Lower leg skin (tissue), 3 donors: Measurements from ENCODE around the gene FBXO11.

Experiments used
- POLR2A ChIP-seq, 2 donors: fragments of 450-650 bp; IDR thresholded peaks; one replicate each; pipeline ENCODE4 v1.6.1; 2016 to 2017; ENCODE audit warnings: antibody characterized with exemption in 2 of 2, mild to moderate bottlenecking in 1 of 2, moderate library complexity in 1 of 2
- TF ChIP-seq, protein P1 (sequence below), 3 donors: fragments of 450-650 bp; IDR thresholded peaks; one replicate each; pipeline ENCODE4 v1.5.1; 2016; ENCODE audit warnings: antibody characterized with exemption in 3 of 3, mild to moderate bottlenecking in 3 of 3, moderate library complexity in 2 of 3

DNA sequence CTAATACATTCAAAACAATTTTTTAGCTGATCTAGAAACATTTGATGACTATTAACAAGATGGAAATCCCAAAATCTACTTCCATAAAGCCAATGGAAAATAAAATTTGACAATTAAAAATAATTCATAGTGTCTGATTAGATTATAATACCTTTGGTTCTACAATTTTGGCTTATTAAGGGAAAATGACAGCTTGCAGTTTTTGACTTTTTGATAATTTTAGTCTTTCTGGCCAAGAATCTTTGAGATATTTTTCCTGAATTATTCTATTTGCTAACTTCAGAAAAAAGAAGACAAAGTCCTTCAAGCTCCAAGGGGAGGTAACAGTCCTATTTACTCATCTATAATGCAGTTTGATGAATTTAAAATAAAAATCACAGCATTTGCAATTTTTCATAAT lies 83.8 kb downstream of the FBXO11 start:
- TF ChIP-seq POLR2A (IDR thresholded peaks at IDR 0.05) = no peak
- TF ChIP-seq, protein P1, sequence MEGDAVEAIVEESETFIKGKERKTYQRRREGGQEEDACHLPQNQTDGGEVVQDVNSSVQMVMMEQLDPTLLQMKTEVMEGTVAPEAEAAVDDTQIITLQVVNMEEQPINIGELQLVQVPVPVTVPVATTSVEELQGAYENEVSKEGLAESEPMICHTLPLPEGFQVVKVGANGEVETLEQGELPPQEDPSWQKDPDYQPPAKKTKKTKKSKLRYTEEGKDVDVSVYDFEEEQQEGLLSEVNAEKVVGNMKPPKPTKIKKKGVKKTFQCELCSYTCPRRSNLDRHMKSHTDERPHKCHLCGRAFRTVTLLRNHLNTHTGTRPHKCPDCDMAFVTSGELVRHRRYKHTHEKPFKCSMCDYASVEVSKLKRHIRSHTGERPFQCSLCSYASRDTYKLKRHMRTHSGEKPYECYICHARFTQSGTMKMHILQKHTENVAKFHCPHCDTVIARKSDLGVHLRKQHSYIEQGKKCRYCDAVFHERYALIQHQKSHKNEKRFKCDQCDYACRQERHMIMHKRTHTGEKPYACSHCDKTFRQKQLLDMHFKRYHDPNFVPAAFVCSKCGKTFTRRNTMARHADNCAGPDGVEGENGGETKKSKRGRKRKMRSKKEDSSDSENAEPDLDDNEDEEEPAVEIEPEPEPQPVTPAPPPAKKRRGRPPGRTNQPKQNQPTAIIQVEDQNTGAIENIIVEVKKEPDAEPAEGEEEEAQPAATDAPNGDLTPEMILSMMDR (IDR thresholded peaks at IDR 0.05) = no peak
